Testis (tissue), 3 donors: Measurements from ENCODE around the gene ZC3H18. TPM values are rescaled to one million over a fixed set of nuclear protein-coding genes. Genes with fewer than 3 reads are reported as not detected.
A peak's percentile ranks its signal among the peaks of the same experiment; 100 is the strongest.

Experiments
- DNase-seq: peaks from one replicate; pipeline ENCODE4 v3.0.0-alpha.2; 2019
- H3K27ac ChIP-seq, 2 donors: fragments of 200-600 bp; sonication (generic); one replicate each; pipeline ENCODE4 v1.5.1; 2019
- H3K27me3 ChIP-seq: fragments of 200-600 bp; sonication (generic); one replicate; pipeline ENCODE4 v1.5.1; 2019
- H3K36me3 ChIP-seq: fragments of 200-600 bp; sonication (generic); one replicate; pipeline ENCODE4 v1.5.1; 2017; ENCODE audit warnings: low read depth; ENCODE audit errors: missing control alignments
- H3K4me1 ChIP-seq: fragments of 200-600 bp; sonication (generic); one replicate; pipeline ENCODE4 v1.5.1; 2019
- H3K4me3 ChIP-seq, 2 donors: fragments of 200-600 bp; sonication (generic); one replicate each; pipeline ENCODE4 v1.5.1; 2017 to 2019
- H3K9me3 ChIP-seq: fragments of 200-600 bp; sonication (generic); one replicate; pipeline ENCODE4 v1.5.1; 2017
- CTCF ChIP-seq, 3 experiments: fragments of 450-650 bp in 2 of 3; fragments of 200-600 bp in 1 of 3; sonication (generic) in 1 of 3; IDR thresholded peaks; one replicate each; pipeline ENCODE4 v1.5.1; 2016 to 2019; ENCODE audit warnings: antibody characterized with exemption in 3 of 3, mild to moderate bottlenecking in 2 of 3, moderate library complexity in 1 of 3
- POLR2A ChIP-seq: fragments of 450-650 bp; IDR thresholded peaks from one replicate; pipeline ENCODE4 v1.6.1; 2017; ENCODE audit warnings: antibody characterized with exemption, mild to moderate bottlenecking, moderate library complexity
- WGBS, 2 donors: methylation state at CpG; one replicate each; pipeline ENCODE4 v1.1.5; 2018; 5-methylcytosine and 5-hydroxymethylcytosine counted together
- intact Hi-C: fragments of 100-400 bp; cut with DNase I; formaldehyde crosslinking; loops from one replicate; pipeline ENCODE4 v1.15.1; 2023; ENCODE audit warnings: low total_unique reads
- polyA plus RNA-seq: library from polyadenylated mRNA; stranded (reverse); fragments of 350-450 nt; fragmentation: Illumina TruSeq; extraction: RNeasy Lipid Tissue Mini Kit (QIAGEN cat#74804); gene quantifications from one replicate; pipeline ENCODE4 v1.2.3, GENCODE V29; 2014; ENCODE audit warnings: low read depth, low replicate concordance; ENCODE audit not compliant: insufficient read depth
- total RNA-seq, 2 donors: library from RNA; depleted of rRNA; stranded (reverse); fragments of >200 nt; gene quantifications; one replicate each; pipeline ENCODE4 v1.2.3, GENCODE V29; 2016

The ZC3H18 gene
- total and polyA plus RNA-seq, 3 donors from 2014 or later: 53.8 to 63.7 (median 59.6) TPM

DNA sequence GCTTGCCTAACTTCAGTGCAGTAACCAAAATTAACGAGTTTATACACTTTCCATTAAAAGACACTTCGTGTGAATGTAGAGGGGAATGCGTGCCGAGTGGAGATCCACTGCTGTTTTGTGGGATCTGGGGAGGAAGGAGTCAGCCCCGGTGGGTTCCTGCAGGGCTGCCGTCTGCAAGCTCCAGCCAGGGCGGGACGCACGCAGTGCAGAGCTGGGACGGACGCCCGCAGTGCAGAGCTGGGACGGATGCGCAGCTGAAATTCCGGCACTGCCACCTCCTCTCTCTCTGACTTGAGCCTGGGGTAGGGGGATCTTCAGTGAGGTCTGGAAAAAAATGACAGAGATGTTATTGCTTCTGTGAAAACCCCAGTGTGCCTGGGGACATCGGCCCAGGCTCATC, 16.5 kb upstream of the ZC3H18 start:
- Histone ChIP-seq H3K27ac (no peak overlapping the region), H3K4me1 (peaks cover 11% of the 10 kb centered on the region), H3K36me3 (no peaks in the 10 kb centered on the region), H3K4me3 (no peak overlapping the region), H3K27me3 (no peaks in the 10 kb centered on the region), H3K9me3 (no peaks in the 10 kb centered on the region)
- DNase-seq: no peak
- intact Hi-C loops: no loop called here
- 89% methylated on average over 16 of the region's 16 CpGs for WGBS, 2 donors
- no peak for TF ChIP-seq POLR2A

DNA sequence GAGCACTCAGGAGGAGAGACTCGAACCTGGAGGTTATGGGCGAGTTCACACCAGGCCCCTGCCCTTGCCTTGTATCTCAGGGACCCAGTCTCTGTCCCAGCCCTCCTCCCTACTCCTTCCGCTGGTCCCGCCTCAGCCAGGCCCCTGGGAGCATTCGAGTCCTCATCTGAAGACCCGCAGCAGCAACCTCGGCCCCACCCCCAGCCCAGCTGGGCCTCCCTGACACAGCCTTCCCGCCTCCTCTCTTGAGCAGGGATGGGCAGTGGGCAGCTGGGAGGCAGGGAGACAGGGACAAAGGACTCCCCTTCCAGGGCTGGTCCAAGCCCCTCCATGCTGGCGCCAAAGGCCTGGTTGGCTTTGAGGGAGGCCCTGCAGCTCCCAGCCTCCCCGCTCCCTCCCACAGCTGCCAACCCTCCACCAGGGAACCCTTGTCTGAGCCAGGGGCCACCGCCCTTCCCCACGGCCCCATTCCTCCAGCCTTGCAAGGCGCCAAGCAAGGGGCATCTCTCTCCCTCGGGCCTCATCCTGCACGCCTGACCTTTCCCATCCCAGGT, 15.4 kb upstream of the ZC3H18 start:
- Histone ChIP-seq H3K27ac (no peak overlapping the region), H3K9me3 (no peaks in the 10 kb centered on the region), H3K4me1 (peaks cover 9% of the 10 kb centered on the region), H3K36me3 (no peaks in the 10 kb centered on the region), H3K27me3 (no peaks in the 10 kb centered on the region), H3K4me3 (no peak overlapping the region)
- WGBS, 2 donors: 83 to 87% methylated on average over 14 to 15 of the region's 15 CpGs
- DNase-seq: no peak
- intact Hi-C loops: no loop called here
- TF ChIP-seq CTCF (IDR thresholded peaks at IDR 0.05) (no peak), POLR2A (no peak)

DNA sequence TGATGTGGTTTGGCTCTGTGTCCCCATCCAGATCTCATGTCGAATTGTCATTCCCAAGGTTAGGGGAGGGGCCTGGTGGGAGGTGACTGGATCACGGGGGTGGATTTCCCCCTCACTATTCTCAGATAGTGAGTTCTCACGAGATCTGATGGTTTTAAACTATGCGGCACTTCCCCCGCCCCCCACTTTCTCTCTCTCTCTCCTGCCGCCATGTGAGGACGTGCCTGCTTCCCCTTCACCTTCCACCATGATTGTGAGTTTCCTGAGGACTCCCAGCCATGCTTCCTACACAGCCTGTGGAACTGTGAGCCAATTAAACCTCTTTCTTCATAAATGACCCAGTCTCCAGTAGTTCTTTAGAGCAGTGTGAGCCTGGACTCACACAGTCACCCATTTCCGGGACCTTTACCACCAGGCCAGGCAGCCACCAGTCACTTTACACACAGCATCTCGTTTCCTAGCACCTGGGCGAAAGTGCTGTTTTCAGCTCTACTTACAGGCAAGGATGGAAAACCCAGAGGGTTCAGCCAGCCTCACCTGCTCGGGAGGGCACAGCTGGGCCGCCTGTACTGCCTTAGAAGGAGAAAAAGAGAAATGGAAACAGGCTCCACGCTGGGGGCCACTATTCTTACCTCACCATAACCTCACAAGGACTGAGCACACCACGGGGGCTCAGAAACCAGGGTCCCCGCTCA, 13.8 kb upstream of the ZC3H18 start:
- intact Hi-C loops: no loop called here
- no peaks in the 10 kb centered on the region for H3K4me1 ChIP-seq
- no peak for TF ChIP-seq POLR2A
- TF ChIP-seq CTCF (IDR thresholded peaks at IDR 0.05): no peak
- 80 to 88% methylated on average over 14 to 15 of the region's 15 CpGs for WGBS, 2 donors
- H3K27ac ChIP-seq: no peak overlapping the region
- H3K27me3 ChIP-seq: no peaks in the 10 kb centered on the region
- no peak overlapping the region for H3K4me3 ChIP-seq
- H3K36me3 ChIP-seq: no peaks in the 10 kb centered on the region
- no peak for DNase-seq
- no peaks in the 10 kb centered on the region for H3K9me3 ChIP-seq

DNA sequence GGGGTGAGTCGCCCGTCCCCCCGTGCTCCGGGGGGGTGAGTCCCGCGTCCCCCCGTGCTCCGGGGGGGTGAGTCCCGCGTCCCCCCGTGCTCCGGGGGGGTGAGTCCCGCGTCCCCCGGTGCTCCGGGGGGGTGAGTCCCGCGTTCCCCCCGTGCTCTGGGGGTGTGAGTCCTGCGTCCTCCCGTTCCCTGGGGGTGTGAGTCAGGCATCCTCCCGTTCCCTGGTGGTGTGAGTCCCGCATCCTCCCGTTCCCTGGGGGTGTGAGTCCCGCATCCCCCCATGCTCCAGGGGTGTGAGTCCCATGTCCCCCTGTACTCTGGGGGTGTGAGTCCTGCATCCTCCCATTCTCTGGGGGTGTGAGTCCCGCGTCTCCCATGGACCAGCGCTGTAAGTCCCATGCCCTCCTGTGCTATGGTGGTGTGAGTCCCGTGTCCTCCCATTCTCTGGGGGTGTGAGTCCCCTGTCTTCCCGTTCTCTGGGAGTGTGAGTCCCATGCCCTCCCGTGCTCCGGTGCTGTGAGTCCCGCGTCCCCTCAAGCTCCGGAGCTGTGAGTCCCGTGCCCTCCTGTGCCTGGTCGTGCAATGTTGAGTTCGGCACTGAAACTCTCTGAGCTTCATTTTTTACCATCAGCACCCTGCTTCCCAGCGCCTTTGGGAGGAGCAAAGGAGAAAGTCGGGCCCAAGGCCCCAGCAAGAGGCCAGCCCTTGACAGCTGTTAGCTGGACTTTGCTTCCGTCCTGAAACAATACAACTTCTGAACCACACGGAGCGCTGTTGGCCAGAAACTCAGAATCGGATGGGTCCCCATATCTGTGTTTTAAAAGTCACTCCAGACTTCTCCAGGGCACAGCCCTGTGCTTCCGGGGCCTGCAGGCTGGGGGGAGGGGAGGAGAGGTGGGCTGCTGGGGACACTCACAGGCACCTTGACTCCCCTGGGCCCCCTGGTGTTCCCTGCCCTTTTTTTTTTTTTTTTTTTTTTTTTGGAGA, 11.5 kb upstream of the ZC3H18 start:
- intact Hi-C loops: no loop called here
- H3K4me1 ChIP-seq: no peaks in the 10 kb centered on the region
- no peak overlapping the region for H3K4me3 ChIP-seq
- H3K36me3 ChIP-seq: no peaks in the 10 kb centered on the region
- TF ChIP-seq CTCF (IDR thresholded peaks at IDR 0.05): peak in 2 of 3 experiments; percentile 40 to 46
- no peak for TF ChIP-seq POLR2A
- no peaks in the 10 kb centered on the region for H3K9me3 ChIP-seq
- peak; percentile 79 for DNase-seq
- WGBS, 2 donors: 52 to 58% methylated on average over 20 to 43 of the region's 45 CpGs
- no peak overlapping the region for H3K27ac ChIP-seq
- H3K27me3 ChIP-seq: no peaks in the 10 kb centered on the region
